OCI-LY3 (cell line): ENCODE measurements around the gene SYNE4.
"Not testable (repeated sequence)": the region's sequence is repeated elsewhere in the genome, so short reads cannot be mapped to it uniquely, and the experiment has no call there.

ENCODE experiments used
- H2AFZ ChIP-seq: fragments of 200-600, 300-600 bp; shearing (Covaris generic); 2 replicates; pipeline ENCODE4 v1.6.0; 2014; ENCODE audit warnings: antibody characterized with exemption, low read depth, low read length
- H3K27ac ChIP-seq: fragments of 200-600, 300-600 bp; sonication (generic); 2 replicates; pipeline ENCODE4 v1.5.1; 2014; ENCODE audit warnings: mild to moderate bottlenecking, low read length, moderate library complexity, mixed read lengths
- H3K27me3 ChIP-seq: fragments of 200-600, 300-600 bp; sonication (generic); 2 replicates; pipeline ENCODE4 v1.6.1; 2014; ENCODE audit warnings: low read depth, low read length, mixed read lengths
- H3K36me3 ChIP-seq: fragments of 200-600, 300-600 bp; sonication (generic); replicated peaks from 2 replicates; pipeline ENCODE3; 2014; ENCODE audit warnings: low read depth, low read length, mixed read lengths
- H3K4me1 ChIP-seq: fragments of 300-600, 200-600 bp; sonication (generic); 2 replicates; pipeline ENCODE4 v1.6.1; 2014; ENCODE audit warnings: low read length, mixed read lengths
- H3K4me2 ChIP-seq: fragments of 200-600, 300-600 bp; sonication (generic); 2 replicates; pipeline ENCODE4 v1.6.1; 2014; ENCODE audit warnings: low read length, mixed read lengths
- H3K4me3 ChIP-seq: fragments of 300-600, 200-600 bp; sonication (generic); 2 replicates; pipeline ENCODE4 v1.5.1; 2014; ENCODE audit warnings: antibody characterized with exemption, mild to moderate bottlenecking, low read length, moderate library complexity
- H3K79me2 ChIP-seq: fragments of 300-600, 200-600 bp; shearing (Covaris generic); 2 replicates; pipeline ENCODE4 v1.6.1; 2014; ENCODE audit warnings: mild to moderate bottlenecking, low read length, mixed read lengths
- H3K9ac ChIP-seq: fragments of 300-600, 200-600 bp; shearing (Covaris generic); 2 replicates; pipeline ENCODE4 v1.6.0; 2014; ENCODE audit warnings: mild to moderate bottlenecking, low read length, moderate library complexity
- H3K9me3 ChIP-seq: fragments of 200-600, 300-600 bp; shearing (Covaris generic); 2 replicates; pipeline ENCODE4 v1.6.1; 2014; ENCODE audit warnings: low read length, mixed read lengths; ENCODE audit not compliant: insufficient read depth
- H4K20me1 ChIP-seq: fragments of 200-600, 300-600 bp; sonication (generic); 2 replicates; pipeline ENCODE4 v1.6.1; 2016; ENCODE audit warnings: low read length, mixed read lengths; ENCODE audit not compliant: insufficient read depth
- EZH2phosphoT487 ChIP-seq: fragments of 200-600 bp; shearing (Covaris generic); IDR thresholded peaks from 2 replicates; pipeline ENCODE4 v1.6.1; 2018; ENCODE audit warnings: antibody characterized with exemption, mixed run types, low read depth
- TF ChIP-seq, protein P1 (sequence below): fragments of 200-600, 300-600 bp; sonication (generic); IDR thresholded peaks from 2 replicates; pipeline ENCODE4 v1.5.1; 2014; ENCODE audit warnings: antibody characterized with exemption, low read length, low read depth

The SYNE4 gene

DNA sequence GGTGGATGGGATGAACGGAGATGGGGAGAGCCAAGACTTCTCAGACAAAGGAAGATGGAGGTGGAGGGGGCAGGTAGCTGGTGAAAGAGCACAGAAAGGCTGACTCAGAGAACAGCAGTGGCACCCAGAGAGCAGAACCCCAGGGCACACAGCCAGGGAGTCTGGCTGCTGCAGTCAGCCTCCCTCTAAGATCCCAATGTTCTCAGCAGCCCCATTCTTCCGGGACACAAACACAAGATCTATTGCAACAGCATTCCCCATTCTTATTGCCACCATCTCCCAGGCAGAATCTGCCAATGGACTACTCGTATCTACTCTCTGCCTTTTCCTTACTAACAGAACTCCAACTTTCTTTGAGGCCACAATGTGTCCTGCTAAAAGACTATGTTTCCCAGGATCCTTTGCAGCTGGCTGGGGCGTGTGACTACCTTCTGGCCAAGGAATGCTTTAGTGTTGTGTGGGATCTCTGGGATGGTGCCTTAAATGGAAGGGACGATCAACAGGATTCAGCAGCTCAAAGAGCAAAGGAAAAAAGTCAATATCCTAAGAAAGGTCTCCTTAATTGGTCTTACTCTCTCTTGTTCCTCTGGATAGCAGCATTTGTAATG, 37.9 kb upstream of the SYNE4 start:
- Histone ChIP-seq H3K27me3 (no peaks in the 10 kb centered on the region), H3K27ac (no peak overlapping the region), H3K79me2 (no peaks in the 10 kb centered on the region), H3K4me1 (no peaks in the 10 kb centered on the region), H3K9ac (no peak overlapping the region), H3K4me2 (no peak overlapping the region), H3K36me3 (peaks cover 4% of the 10 kb centered on the region), H4K20me1 (no peaks in the 10 kb centered on the region), H3K9me3 (no peaks in the 10 kb centered on the region), H2AFZ (no peak overlapping the region), H3K4me3 (no peak overlapping the region)
- no peak for TF ChIP-seq EZH2phosphoT487
- TF ChIP-seq, protein P1, sequence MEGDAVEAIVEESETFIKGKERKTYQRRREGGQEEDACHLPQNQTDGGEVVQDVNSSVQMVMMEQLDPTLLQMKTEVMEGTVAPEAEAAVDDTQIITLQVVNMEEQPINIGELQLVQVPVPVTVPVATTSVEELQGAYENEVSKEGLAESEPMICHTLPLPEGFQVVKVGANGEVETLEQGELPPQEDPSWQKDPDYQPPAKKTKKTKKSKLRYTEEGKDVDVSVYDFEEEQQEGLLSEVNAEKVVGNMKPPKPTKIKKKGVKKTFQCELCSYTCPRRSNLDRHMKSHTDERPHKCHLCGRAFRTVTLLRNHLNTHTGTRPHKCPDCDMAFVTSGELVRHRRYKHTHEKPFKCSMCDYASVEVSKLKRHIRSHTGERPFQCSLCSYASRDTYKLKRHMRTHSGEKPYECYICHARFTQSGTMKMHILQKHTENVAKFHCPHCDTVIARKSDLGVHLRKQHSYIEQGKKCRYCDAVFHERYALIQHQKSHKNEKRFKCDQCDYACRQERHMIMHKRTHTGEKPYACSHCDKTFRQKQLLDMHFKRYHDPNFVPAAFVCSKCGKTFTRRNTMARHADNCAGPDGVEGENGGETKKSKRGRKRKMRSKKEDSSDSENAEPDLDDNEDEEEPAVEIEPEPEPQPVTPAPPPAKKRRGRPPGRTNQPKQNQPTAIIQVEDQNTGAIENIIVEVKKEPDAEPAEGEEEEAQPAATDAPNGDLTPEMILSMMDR: no peak

DNA sequence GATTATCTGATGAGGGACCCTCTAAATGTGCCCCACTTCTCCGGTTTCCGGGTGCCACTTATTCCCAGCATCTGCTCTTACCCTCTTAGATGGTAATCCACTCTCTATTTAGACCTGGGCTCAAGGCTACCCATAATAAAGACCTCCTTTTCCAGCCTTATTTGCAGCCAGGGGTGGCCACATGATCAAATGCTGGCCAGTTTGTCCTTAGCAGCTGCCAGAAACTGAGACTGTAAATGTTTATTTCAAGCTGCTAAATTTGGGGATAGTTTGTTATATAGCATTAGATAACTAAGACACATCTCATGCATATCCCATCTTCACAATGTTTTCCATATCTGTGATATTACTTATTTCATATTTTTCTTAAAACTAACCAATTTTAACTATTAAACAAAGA, 35.3 kb upstream of the SYNE4 start:
- no peaks in the 10 kb centered on the region for H4K20me1 ChIP-seq
- no peak overlapping the region for H2AFZ ChIP-seq
- no peak overlapping the region for H3K27ac ChIP-seq
- no peaks in the 10 kb centered on the region for H3K4me1 ChIP-seq
- TF ChIP-seq EZH2phosphoT487: no peak
- TF ChIP-seq, protein P1: no peak
- no peaks in the 10 kb centered on the region for H3K9me3 ChIP-seq
- H3K79me2 ChIP-seq: no peaks in the 10 kb centered on the region
- no peaks in the 10 kb centered on the region for H3K27me3 ChIP-seq
- no peak overlapping the region for H3K9ac ChIP-seq
- peaks cover 4% of the 10 kb centered on the region for H3K36me3 ChIP-seq
- H3K4me3 ChIP-seq: no peak overlapping the region
- no peak overlapping the region for H3K4me2 ChIP-seq

DNA sequence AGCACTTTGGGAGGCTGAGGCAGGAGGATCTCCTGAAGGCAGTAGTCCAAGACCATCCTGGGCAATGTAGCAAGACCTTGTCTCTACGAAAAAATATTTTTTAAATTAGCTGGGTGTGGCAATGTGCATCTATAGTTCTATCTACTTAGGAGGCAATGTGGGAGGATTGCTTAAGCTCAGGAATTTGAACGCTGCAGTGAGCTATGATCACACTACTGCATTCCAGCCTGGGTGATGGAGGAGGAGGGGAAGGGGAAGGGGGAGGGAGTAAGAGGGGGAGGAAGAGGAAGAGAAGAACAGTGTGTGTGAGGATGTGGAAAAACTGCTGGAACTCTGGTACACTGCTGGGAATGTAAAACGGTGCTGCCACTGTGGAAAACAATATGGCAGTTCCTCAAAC, 33.2 kb upstream of the SYNE4 start:
- no peak overlapping the region for H3K9ac ChIP-seq
- TF ChIP-seq EZH2phosphoT487: no peak
- TF ChIP-seq, protein P1: no peak

DNA sequence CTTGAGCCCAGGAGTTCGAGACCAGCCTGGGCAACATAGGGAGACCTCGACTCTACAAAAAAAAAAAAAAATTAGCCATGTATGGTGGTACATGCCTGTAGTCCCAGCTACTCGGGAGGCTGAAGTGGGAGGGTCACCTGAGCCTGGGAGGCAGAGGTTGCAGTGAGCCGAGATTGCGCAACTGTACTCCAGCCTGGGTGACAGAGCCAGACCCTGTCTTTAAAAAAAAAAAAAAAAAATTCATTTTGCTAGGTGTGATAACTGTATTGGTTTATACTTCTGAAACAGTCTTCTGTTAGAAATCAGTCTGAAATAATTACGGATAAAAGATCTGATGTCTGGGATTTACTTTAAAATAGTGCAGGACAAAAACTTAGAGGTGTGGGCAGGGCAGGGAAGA, 32.5 kb upstream of the SYNE4 start:
- not testable (repeated sequence) for H3K9me3 ChIP-seq, H3K27me3 ChIP-seq, H3K9ac ChIP-seq, H3K4me2 ChIP-seq, H3K4me3 ChIP-seq, H3K79me2 ChIP-seq, H2AFZ ChIP-seq, H3K4me1 ChIP-seq, H4K20me1 ChIP-seq, H3K27ac ChIP-seq, H3K36me3 ChIP-seq

More for the DNA sequence above, 33.2 kb upstream of the SYNE4 start:
- Histone ChIP-seq H3K79me2 (no peaks in the 10 kb centered on the region), H3K4me2 (no peak overlapping the region), H4K20me1 (no peaks in the 10 kb centered on the region), H3K4me1 (no peaks in the 10 kb centered on the region), H3K27ac (no peak overlapping the region), H2AFZ (no peak overlapping the region), H3K36me3 (peaks cover 4% of the 10 kb centered on the region), H3K4me3 (no peak overlapping the region), H3K27me3 (no peaks in the 10 kb centered on the region), H3K9me3 (no peaks in the 10 kb centered on the region)
